Right lobe of liver (tissue), 4 donors: Measurements from ENCODE around the gene CD300A.

Experiments
- CTCF ChIP-seq, 4 donors: fragments of 200-600 bp in 3 of 4; fragments of 450-650 bp in 1 of 4; IDR thresholded peaks; one replicate each; pipeline versions ENCODE4 v1.5.1 to v1.8.0; 2016 to 2022; ENCODE audit warnings: antibody characterized with exemption in 4 of 4, mild to moderate bottlenecking in 2 of 4
- POLR2A ChIP-seq: fragments of 450-650 bp; IDR thresholded peaks from one replicate; pipeline ENCODE4 v1.6.1; 2017; ENCODE audit warnings: antibody characterized with exemption, mild to moderate bottlenecking
- donor health status: DM: no; HTN: no; CAD: no.
- donor health status: DM: no; HTN: no; CAD: no.
- donor health status: DM: no; HTN: yes; CAD: no.

- TF ChIP-seq CTCF (IDR thresholded peaks at IDR 0.05) = no peak
- TF ChIP-seq POLR2A = no peak
Observed at GRCh38 chr17:74528491-74529199, 62.2 kb downstream of the CD300A start.
